ENCODE data around the gene MAP9. TPM values are rescaled to one million over a fixed set of nuclear protein-coding genes. Genes with fewer than 3 reads are reported as not detected.
A peak's percentile ranks its signal among the peaks of the same experiment; 100 is the strongest.

The MAP9 gene
- total RNA-seq, 1 donor: 17.7 TPM

DNA sequence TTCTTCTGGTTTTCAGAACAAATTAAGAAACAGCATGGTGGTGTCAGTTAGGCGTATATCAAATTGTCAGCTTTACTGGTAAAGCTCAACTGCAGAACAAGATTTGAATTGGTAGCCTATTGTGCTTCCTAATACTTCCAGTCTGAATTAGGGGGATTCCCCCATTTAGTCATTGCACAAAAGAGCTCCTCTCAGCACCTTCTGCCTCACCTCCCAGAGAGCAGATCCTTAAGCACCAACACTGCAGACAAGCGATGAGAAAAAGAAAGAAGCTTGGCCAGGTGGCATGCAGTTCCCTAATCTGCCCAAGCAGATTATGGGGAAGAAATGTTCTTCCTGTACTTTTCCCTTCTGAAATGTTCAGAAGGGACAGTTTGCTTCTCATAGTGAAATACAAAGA is 9.2 kb downstream of the MAP9 start:
- no peak overlapping the region for H3K4me3 ChIP-seq (ENCODE audit: low read depth, low read length)
- TF ChIP-seq, protein P1, sequence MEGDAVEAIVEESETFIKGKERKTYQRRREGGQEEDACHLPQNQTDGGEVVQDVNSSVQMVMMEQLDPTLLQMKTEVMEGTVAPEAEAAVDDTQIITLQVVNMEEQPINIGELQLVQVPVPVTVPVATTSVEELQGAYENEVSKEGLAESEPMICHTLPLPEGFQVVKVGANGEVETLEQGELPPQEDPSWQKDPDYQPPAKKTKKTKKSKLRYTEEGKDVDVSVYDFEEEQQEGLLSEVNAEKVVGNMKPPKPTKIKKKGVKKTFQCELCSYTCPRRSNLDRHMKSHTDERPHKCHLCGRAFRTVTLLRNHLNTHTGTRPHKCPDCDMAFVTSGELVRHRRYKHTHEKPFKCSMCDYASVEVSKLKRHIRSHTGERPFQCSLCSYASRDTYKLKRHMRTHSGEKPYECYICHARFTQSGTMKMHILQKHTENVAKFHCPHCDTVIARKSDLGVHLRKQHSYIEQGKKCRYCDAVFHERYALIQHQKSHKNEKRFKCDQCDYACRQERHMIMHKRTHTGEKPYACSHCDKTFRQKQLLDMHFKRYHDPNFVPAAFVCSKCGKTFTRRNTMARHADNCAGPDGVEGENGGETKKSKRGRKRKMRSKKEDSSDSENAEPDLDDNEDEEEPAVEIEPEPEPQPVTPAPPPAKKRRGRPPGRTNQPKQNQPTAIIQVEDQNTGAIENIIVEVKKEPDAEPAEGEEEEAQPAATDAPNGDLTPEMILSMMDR (IDR thresholded peaks at IDR 0.05; ENCODE audit: insufficient read depth, low read depth, low read length): no peak
- DNase-seq (ENCODE audit: low read depth): no peak

DNA sequence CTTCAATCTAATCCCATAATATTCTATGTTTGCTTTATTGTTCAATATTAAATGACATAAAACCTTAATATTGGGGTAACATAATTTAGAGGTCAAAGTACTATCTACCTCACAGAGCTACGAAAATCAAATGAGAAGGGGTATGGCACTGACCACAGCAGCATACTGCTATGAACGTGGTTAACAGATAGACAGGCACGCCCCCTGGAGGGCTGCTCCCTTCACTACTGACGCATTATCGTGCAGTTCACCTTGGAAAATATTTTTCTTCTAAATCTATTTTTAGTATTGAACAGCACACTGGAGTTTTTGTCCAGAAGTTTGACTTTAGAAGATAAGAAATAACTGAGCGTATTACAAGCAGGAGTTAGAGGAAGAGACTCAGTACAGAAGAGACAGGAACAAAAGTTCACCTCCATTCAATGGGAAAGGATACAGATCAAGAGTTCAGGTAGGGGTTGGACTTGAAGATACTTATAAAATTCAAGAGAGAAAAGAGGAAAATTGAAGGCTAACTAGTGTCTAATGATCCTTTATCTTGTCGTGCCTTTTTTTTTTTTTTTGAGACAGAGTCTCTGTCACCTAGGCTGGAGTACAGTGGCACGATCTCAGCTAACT is 22.7 kb downstream of the MAP9 start:
- peak; percentile 53 for DNase-seq (ENCODE audit: low read depth)
- TF ChIP-seq, protein P1 (IDR thresholded peaks at IDR 0.05; ENCODE audit: insufficient read depth, low read depth, low read length): peak; percentile 89
- H3K4me3 ChIP-seq (ENCODE audit: low read depth, low read length): no peak overlapping the region

DNA sequence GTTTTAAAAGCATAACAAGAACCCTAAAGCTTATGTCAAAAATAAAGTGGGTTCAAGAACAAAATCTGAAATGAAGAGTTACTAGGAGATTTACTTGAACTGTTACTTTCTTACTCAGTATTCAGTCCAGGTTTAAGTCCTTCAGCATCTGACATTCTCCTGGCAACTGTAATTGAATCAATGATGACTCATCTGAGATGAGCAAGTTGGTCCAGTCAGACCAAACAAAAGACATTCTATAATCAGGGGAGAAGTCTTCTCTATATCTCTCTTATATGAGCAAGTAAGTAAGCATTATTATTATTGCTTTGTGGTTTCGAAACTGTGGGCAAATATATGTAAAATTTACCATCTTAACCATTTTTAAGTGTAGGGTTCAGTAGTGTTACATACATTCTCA is 34.6 kb downstream of the MAP9 start:
- H3K4me3 ChIP-seq (ENCODE audit: low read depth, low read length): no peak overlapping the region
- DNase-seq (ENCODE audit: low read depth): peak; percentile 1

DNA sequence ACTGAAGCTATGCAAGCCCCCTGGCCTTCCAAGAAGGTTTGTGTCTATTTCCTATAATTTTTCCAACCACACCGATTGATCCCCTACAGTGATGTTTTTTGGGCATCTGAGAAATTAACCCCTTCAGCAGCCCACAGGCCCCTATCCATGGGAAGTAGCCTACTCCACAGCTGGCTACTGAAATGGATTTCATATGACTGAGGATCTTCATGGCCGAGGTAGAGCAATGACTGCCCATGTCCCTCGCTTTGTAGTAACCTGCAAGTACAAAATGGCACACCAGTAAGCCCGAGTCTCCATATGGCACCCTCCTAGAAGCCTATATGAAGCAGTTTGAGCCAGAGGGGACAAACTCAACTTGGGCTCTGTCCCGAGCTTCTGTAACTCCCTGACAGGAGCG is 36.8 kb downstream of the MAP9 start:
- TF ChIP-seq, protein P1 (IDR thresholded peaks at IDR 0.05; ENCODE audit: insufficient read depth, low read depth, low read length): no peak
- DNase-seq (ENCODE audit: low read depth): no peak
- no peak overlapping the region for H3K4me3 ChIP-seq (ENCODE audit: low read depth, low read length)

More for the DNA sequence above, 34.6 kb downstream of the MAP9 start:
- TF ChIP-seq, protein P1 (IDR thresholded peaks at IDR 0.05; ENCODE audit: insufficient read depth, low read depth, low read length): no peak

DNA sequence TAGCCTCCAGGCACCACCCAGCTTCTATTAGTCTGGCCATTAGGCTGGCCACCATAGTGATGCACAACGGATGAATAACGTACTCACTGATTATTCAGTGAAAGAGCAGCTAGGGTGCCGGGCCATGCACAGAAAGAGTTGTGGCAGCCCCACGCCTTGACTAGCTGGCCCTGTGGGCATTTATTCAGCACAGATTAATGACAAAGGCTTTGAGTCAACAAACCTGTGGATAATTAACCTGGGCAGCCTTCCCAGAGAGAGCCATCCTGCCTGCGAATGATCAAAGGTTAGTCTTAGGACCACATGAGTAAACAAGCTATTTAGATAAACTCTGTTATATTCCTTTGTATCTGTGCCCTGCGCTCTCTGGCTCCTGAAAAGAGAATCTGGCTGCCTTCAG is 37.2 kb downstream of the MAP9 start:
- DNase-seq (ENCODE audit: low read depth): no peak
- TF ChIP-seq, protein P1 (IDR thresholded peaks at IDR 0.05; ENCODE audit: insufficient read depth, low read depth, low read length): no peak
- H3K4me3 ChIP-seq (ENCODE audit: low read depth, low read length): no peak overlapping the region

DNA sequence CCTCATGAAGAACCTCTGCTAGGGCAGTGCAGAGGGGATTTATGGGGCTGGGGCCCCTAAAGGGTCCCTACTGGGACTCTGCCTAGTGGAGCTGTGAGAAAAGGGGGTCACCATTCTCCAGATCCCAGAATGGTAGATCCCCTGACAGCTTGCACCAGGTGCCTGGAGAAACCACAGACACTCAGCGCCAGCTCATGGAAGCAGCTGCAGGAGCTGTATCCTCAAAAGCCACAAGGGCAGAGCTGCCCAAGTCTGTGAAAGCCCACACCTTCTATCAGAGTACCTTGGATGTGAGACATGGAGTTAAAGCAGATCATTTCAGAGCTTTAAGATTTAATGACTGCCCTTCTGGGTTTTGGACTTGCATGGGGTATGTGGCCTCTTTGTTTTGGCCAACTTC is 38.6 kb downstream of the MAP9 start:
- DNase-seq (ENCODE audit: low read depth): no peak
- H3K4me3 ChIP-seq (ENCODE audit: low read depth, low read length): no peak overlapping the region

More for the DNA sequence above, 38.6 kb downstream of the MAP9 start:
- TF ChIP-seq, protein P1 (IDR thresholded peaks at IDR 0.05; ENCODE audit: insufficient read depth, low read depth, low read length): no peak

All from fibroblast of villous mesenchyme (primary cell).